Neural cell (in vitro differentiated cells): ENCODE results near the gene ARNT2. TPM values are rescaled to one million over a fixed set of nuclear protein-coding genes. Genes with fewer than 3 reads are reported as not detected.

ENCODE experiments used
- H2AFZ ChIP-seq: fragments of 200-600, 300-800 bp; sonication (generic), shearing (Covaris generic); 2 replicates; pipeline ENCODE4 v1.6.0; 2014; ENCODE audit warnings: low read depth, mild to moderate bottlenecking, antibody characterized with exemption, low read length, moderate library complexity
- H3F3A ChIP-seq: fragments of 200-600 bp; shearing (Covaris generic); 2 replicates; pipeline ENCODE4 v1.6.1; 2016; ENCODE audit warnings: mild to moderate bottlenecking, moderate library complexity, mixed read lengths, antibody characterized with exemption, low read length; ENCODE audit not compliant: insufficient read depth, poor library complexity, severe bottlenecking
- H3K27ac ChIP-seq: fragments of 200-600, 300-800 bp; sonication (generic), shearing (Covaris generic); 2 replicates; pipeline ENCODE4 v1.5.1; 2014; ENCODE audit warnings: mild to moderate bottlenecking, low read length, moderate library complexity
- H3K27me3 ChIP-seq: fragments of 300-800, 200-600 bp; sonication (generic), shearing (Covaris generic); 2 replicates; pipeline ENCODE4 v1.6.0; 2014; ENCODE audit warnings: mild to moderate bottlenecking, low read depth, low read length, moderate library complexity; ENCODE audit not compliant: insufficient read depth
- H3K36me3 ChIP-seq: fragments of 300-800, 200-600 bp; sonication (generic), shearing (Covaris generic); 2 replicates; pipeline ENCODE4 v1.5.1; 2014; ENCODE audit warnings: mild to moderate bottlenecking, antibody characterized with exemption, low read length, moderate library complexity; ENCODE audit not compliant: insufficient read depth
- H3K4me2 ChIP-seq: fragments of 300-800, 200-600 bp; sonication (generic), shearing (Covaris generic); 2 replicates; pipeline ENCODE4 v1.6.0; 2014; ENCODE audit warnings: mild to moderate bottlenecking, low read length
- H3K4me3 ChIP-seq: fragments of 300-800, 200-600 bp; sonication (generic), shearing (Covaris generic); 2 replicates; pipeline ENCODE4 v1.5.1; 2014; ENCODE audit warnings: mild to moderate bottlenecking, low read length, moderate library complexity
- H3K79me2 ChIP-seq: fragments of 200-600 bp; shearing (Covaris generic); replicated peaks from 2 replicates; pipeline ENCODE4 v1.6.0; 2014; ENCODE audit warnings: mild to moderate bottlenecking, low read length, moderate library complexity; ENCODE audit not compliant: insufficient read depth
- H3K9ac ChIP-seq: fragments of 300-800, 200-600 bp; sonication (generic), shearing (Covaris generic); 2 replicates; pipeline ENCODE4 v1.6.1; 2016; ENCODE audit warnings: mild to moderate bottlenecking, low read length, mixed read lengths
- H3K9me2 ChIP-seq: fragments of 200-600 bp; shearing (Covaris generic); 2 replicates; pipeline ENCODE4 v1.6.1; 2016; ENCODE audit warnings: mild to moderate bottlenecking, low read length, mixed read lengths; ENCODE audit not compliant: insufficient read depth
- H3K9me3 ChIP-seq: fragments of 200-600, 300-800 bp; sonication (generic), shearing (Covaris generic); 2 replicates; pipeline ENCODE4 v1.6.1; 2016; ENCODE audit warnings: mild to moderate bottlenecking, mixed run types, low read length, moderate library complexity, mixed read lengths
- H4K20me1 ChIP-seq: fragments of 200-600 bp; shearing (Covaris generic); 2 replicates; pipeline ENCODE4 v1.6.1; 2016; ENCODE audit warnings: mild to moderate bottlenecking, mixed run types; ENCODE audit not compliant: insufficient read depth
- EP300 ChIP-seq: fragments of 450-650 bp; conservative IDR thresholded peaks from 2 replicates; pipeline ENCODE4 v1.6.1; 2014; ENCODE audit warnings: antibody characterized with exemption, mild to moderate bottlenecking, moderate library complexity; ENCODE audit not compliant: poor library complexity, severe bottlenecking
- EZH2 ChIP-seq: fragments of 200-600, 300-800 bp; shearing (Covaris generic), sonication (generic); IDR thresholded peaks from 2 replicates; pipeline ENCODE4 v1.6.1; 2014; ENCODE audit warnings: antibody characterized with exemption, low read length, borderline replicate concordance, mild to moderate bottlenecking; ENCODE audit not compliant: insufficient read depth, poor library complexity, severe bottlenecking
- MXI1 ChIP-seq: fragments of 450-650 bp; conservative IDR thresholded peaks from 2 replicates; pipeline ENCODE4 v1.6.1; 2014; ENCODE audit warnings: antibody characterized with exemption, mild to moderate bottlenecking; ENCODE audit not compliant: poor library complexity, severe bottlenecking
- POLR2AphosphoS5 ChIP-seq: IDR thresholded peaks from 2 replicates; pipeline ENCODE4 v1.6.1; 2012
- RAD21 ChIP-seq: fragments of 450-650 bp; conservative IDR thresholded peaks from 2 replicates; pipeline ENCODE4 v1.6.1; 2014; ENCODE audit warnings: antibody characterized with exemption, mild to moderate bottlenecking, moderate library complexity
- REST ChIP-seq: IDR thresholded peaks from 2 replicates; pipeline ENCODE4 v1.6.1; 2012; ENCODE audit warnings: borderline replicate concordance
- SMC3 ChIP-seq: fragments of 450-650 bp; conservative IDR thresholded peaks from 2 replicates; pipeline ENCODE4 v1.6.1; 2014; ENCODE audit warnings: antibody characterized with exemption, mild to moderate bottlenecking, moderate library complexity; ENCODE audit not compliant: poor library complexity
- TAF1 ChIP-seq: IDR thresholded peaks from 2 replicates; pipeline ENCODE4 v1.6.1; 2012; ENCODE audit warnings: low read depth
- polyA plus RNA-seq: library from polyadenylated mRNA; depleted of rRNA; stranded (reverse); fragments of >200 nt; gene quantifications from 2 replicates; pipeline ENCODE4 v1.2.3, GENCODE V29; 2014
- TF ChIP-seq, protein P1 (sequence below): fragments of 450-650 bp; IDR thresholded peaks from 2 replicates; pipeline ENCODE4 v1.5.1; 2014; ENCODE audit warnings: antibody characterized with exemption, mild to moderate bottlenecking, moderate library complexity; ENCODE audit not compliant: poor library complexity, severe bottlenecking

Gene ARNT2
- polyA plus RNA-seq, 1 donor from 2014 or later: 41.2 TPM

DNA sequence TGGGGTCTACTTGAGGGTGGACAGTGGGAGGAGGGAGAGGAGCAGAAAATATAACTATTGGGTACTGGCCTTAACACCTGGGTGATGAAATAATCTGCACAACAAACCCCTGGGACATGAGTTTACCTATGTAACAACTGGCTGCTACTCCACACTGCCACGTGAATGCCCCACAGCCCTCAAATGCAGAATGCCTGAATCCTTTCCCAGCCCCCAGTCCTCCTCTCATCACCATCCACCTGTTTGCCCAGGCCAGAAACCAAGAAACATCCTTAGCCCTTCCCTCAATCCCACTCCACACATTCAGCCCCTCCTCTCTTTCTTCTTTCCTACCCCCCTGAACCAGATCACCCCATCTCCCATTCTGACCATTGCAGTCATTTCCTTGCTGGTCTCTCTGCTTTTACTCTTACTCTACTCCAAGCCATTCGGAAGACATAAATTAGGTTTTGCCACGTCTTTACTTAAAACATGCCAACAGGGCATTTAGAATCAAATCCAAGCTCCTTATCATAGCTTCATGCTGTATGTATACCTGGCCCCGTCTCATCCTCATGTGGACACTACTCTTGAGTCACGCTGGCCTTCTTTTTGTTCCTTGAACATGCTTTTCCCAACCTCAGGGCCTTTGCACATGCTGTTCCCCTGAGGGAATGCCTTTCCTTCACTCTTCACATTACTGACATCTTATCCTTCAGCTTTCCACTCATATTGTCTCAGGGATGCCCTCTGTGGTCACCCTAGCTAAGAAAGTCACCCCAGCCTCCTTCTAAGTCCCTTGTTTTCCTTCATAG is 153.5 kb downstream of the ARNT2 start:
- Histone ChIP-seq H4K20me1 (no peaks in the 10 kb centered on the region), H3K79me2 (no peaks in the 10 kb centered on the region), H3K9ac (no peak overlapping the region), H3K4me3 (no peak overlapping the region), H3K9me3 (no peaks in the 10 kb centered on the region), H2AFZ (no peak overlapping the region), H3K27me3 (no peaks in the 10 kb centered on the region), H3K36me3 (peaks cover 17% of the 10 kb centered on the region), H3K27ac (no peak overlapping the region), H3F3A (no peaks in the 10 kb centered on the region), H3K9me2 (no peaks in the 10 kb centered on the region), H3K4me2 (no peak overlapping the region)
- TF ChIP-seq EP300 (no peak), POLR2AphosphoS5 (no peak), TAF1 (no peak), MXI1 (no peak), RAD21 (no peak), REST (no peak), EZH2 (no peak), SMC3 (no peak)
- TF ChIP-seq, protein P1, sequence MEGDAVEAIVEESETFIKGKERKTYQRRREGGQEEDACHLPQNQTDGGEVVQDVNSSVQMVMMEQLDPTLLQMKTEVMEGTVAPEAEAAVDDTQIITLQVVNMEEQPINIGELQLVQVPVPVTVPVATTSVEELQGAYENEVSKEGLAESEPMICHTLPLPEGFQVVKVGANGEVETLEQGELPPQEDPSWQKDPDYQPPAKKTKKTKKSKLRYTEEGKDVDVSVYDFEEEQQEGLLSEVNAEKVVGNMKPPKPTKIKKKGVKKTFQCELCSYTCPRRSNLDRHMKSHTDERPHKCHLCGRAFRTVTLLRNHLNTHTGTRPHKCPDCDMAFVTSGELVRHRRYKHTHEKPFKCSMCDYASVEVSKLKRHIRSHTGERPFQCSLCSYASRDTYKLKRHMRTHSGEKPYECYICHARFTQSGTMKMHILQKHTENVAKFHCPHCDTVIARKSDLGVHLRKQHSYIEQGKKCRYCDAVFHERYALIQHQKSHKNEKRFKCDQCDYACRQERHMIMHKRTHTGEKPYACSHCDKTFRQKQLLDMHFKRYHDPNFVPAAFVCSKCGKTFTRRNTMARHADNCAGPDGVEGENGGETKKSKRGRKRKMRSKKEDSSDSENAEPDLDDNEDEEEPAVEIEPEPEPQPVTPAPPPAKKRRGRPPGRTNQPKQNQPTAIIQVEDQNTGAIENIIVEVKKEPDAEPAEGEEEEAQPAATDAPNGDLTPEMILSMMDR: no peak

DNA sequence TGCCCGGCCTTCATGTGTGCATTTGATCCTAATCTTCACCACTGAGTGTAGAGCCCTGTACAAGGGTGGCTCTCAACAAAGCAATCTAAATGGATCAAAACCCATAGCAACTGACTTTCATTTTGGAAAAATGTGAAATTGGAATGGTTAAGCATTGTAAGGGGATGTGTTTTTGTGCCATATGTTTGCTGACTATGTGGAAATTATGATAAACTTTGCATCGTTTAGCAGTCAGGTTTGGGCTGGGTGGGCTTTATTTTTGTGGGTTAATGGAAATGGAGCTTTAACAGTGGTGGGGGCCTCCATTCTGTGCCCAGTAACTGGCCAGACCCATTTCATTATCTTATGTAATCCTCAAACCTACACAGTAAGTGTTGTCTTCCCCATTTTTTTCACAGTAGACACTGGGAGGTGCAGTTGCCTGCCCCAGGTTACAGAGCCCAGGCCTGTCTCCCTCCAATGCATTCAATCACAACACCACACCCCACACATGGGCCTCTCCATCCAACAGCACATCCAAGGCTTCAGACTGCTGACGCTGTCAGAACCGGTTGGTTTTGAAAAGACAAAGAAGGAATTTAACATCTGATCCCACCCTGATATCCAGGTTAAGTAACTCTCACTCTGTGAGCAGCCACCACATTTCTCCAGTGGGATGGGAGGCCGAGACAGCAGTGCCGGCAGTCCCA is 154.6 kb downstream of the ARNT2 start:
- peaks cover 9% of the 10 kb centered on the region for H3K36me3 ChIP-seq
- H3K27ac ChIP-seq: no peak overlapping the region
- H3K9ac ChIP-seq: no peak overlapping the region

More for the DNA sequence above, 154.6 kb downstream of the ARNT2 start:
- Histone ChIP-seq H3K4me2 (no peak overlapping the region), H3F3A (no peaks in the 10 kb centered on the region), H4K20me1 (no peaks in the 10 kb centered on the region), H3K9me2 (no peaks in the 10 kb centered on the region), H3K4me3 (no peak overlapping the region), H3K27me3 (no peaks in the 10 kb centered on the region), H2AFZ (no peak overlapping the region), H3K79me2 (no peaks in the 10 kb centered on the region), H3K9me3 (no peaks in the 10 kb centered on the region)
- TF ChIP-seq EZH2 (no peak), REST (no peak), SMC3 (no peak), POLR2AphosphoS5 (no peak), TAF1 (no peak), RAD21 (no peak), MXI1 (no peak), EP300 (no peak)
- TF ChIP-seq, protein P1: no peak
